GM19023 (cell line): ENCODE data around the gene SUGCT.

ENCODE experiments used
- ATAC-seq: cut with Tn5 transposase; IDR thresholded peaks from one replicate; pipeline ENCODE4 v1.9.1; 2021; ENCODE audit warnings: mild to moderate bottlenecking, moderate library complexity; ENCODE audit not compliant: unreplicated experiment

Gene SUGCT

DNA sequence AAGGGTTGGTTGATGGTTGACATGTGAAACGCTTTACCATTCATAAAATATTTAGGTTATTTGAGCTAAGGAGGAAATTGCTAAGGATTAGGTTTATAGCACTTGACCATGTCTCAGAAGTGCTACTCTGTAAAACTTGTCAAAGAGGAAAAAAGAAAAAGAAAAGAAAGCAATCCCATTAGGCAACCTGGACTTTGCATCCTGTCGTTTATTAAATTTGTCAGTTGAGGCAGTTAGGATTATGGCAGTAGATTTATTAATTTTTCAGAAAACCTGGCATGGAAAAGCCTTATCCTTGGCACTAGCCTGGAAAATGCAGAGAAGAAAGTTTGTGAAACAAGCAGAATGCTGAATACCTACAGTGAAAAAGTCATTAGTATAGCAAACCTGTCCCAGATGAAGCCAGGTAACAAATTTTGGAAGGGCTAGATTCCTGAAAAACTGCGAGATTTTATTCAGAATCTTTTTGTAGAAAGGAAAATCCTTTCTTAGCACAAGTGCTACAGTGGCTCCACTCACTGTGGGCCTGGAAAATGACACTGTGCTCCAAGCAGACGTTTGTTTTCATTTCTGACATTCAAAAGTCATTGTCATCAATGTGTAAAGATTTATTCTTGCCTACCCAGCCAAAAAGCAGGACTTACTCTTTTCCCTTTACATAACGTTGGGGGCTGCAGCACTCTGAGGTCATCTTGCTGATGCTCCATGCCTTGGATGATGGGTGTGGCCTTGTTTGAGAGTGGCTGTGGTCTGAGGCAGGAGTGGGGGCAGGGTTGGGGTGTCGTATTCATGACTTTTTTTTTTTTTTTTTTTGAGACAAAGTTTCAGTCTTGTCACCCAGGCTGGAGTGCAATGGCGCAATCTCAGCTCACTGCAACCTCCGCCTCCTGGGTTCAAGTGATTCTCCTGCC, 664.9 kb downstream of the SUGCT start:
- ATAC-seq: no peak

- no peak for ATAC-seq
Measured at GRCh38 chr7:40800771-40801170, 666.0 kb downstream of the SUGCT start.

GRCh38 chr7:40802497-40802896, 667.7 kb downstream of the SUGCT start:
- ATAC-seq: no peak

DNA sequence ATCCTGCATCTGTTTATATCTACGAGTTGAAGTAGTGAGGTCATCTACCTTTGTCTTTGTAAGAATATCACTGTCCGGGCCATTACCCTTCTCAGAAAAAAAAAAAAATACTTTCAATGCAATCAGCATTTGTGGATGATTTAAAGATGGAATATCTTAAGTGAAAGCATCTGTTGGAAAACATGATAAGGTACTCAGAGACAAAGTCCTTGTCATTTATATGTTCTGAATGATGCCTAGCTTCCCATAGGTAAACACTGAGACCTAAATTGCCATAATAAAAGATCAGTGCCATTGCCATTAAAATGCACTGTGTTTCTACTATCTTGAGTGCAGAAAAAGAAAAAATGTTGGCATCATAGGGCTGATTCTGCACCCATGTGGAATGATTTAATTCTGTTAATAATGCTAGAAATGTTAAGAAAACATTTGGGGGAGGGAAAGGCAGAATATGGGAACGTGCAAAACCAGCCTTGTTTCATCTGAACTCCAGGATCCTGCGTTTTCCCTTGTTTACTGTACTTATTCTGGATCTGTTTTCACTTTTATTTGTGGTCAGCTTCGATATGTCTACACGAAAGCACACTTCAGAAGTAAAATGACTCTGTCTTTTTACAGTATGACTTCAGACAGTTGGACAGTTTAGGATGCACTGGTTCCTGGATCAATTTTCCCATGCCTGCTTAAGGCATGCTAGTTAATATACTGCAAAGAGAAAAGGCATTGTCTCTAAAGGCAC, 669.8 kb downstream of the SUGCT start:
- ATAC-seq: no peak

DNA sequence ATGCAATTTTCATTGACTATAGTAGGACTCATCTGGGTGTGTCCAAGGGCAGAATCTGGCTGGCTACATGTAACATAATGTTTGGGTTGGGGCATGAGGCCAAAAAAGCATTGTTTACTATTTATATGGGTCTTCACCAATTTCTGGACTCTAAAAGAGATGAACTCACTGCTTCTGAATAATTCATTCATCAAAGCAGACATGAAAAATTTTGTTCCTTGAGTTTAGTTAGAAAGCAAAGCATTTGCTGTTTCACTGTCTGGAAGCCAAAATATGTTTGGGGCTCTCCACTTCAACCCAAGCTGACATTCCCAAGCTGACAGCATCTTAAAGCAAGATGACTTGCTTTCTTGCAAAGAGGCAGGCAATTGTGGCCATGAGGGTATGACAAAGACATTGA, 670.6 kb downstream of the SUGCT start:
- no peak for ATAC-seq

DNA sequence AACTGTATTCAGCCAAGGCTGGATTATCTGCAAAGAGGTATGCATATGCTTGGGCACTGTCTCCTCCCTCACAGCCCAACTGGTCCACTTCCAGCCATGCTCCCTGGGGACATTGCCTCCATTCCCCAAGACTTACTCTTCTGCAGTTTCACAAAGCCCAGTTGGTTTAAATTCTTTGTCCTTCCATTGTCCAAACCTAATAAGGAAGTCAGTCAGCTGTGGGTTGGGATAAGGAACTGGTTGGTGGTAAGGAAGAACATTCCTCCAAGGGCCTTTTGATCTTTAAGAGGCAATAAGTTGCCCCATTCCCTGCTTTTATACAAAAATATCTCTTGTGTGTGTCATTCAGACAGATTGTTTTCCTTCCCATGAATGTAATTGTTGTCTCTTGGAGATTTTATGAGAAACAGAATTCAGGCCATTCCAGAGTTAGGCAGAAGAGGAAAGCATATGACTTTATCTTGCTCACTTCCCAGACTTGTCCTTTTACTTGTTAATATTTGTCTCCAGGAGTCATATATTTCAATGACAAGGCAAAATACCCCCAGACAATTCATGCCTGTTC, 673.7 kb downstream of the SUGCT start:
- no peak for ATAC-seq

- no peak for ATAC-seq
Measured at GRCh38 chr7:40810274-40810673, 675.5 kb downstream of the SUGCT start.

- no peak for ATAC-seq
Measured at GRCh38 chr7:40811666-40812065, 676.9 kb downstream of the SUGCT start.

DNA sequence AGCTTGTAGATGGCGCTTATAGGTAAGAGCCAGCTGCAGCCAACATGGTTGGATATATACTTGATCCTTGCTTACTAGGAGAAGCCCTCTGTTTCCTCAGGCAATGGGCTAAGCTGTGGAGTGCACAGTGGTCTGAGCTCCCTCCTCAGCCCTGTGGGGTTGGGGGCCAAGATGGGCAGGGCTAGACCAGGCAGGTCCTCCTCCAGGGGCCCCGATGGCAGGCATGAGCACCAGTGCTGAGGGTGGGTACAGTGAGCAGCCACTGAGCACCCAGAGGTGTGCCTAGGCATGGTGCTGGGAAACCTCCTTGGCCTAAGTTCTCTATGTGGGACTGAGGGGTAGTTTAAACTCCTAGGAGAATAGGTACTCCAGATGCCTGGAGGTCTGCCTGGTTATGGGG, 680.2 kb downstream of the SUGCT start:
- no peak for ATAC-seq

GRCh38 chr7:40815512-40815911, 680.7 kb downstream of the SUGCT start:
- ATAC-seq: no peak

GRCh38 chr7:40822861-40823260, 688.1 kb downstream of the SUGCT start:
- no peak for ATAC-seq

DNA sequence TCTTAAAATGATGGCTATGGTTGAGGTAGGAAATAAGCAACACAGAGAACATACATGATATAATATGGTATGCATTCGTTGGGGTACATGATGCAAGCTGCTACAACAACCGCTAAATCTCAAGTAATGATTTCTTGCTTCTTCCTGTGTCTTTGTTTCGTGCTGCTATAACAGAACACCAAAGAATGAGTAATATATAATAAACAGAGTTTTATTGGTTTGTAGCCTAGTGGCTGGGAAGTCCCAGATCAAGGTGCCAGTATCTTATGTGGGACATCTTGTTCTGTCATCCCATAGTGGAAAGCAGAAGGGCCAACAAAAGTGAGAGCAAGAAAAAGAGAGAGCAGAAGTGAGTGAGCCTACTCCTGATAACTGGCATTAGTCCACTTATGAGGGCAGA, 689.7 kb downstream of the SUGCT start:
- ATAC-seq: no peak

GRCh38 chr7:40826411-40827221, 691.8 kb downstream of the SUGCT start:
- ATAC-seq: no peak

GRCh38 chr7:40827222-40828085, 692.6 kb downstream of the SUGCT start:
- ATAC-seq: no peak

DNA sequence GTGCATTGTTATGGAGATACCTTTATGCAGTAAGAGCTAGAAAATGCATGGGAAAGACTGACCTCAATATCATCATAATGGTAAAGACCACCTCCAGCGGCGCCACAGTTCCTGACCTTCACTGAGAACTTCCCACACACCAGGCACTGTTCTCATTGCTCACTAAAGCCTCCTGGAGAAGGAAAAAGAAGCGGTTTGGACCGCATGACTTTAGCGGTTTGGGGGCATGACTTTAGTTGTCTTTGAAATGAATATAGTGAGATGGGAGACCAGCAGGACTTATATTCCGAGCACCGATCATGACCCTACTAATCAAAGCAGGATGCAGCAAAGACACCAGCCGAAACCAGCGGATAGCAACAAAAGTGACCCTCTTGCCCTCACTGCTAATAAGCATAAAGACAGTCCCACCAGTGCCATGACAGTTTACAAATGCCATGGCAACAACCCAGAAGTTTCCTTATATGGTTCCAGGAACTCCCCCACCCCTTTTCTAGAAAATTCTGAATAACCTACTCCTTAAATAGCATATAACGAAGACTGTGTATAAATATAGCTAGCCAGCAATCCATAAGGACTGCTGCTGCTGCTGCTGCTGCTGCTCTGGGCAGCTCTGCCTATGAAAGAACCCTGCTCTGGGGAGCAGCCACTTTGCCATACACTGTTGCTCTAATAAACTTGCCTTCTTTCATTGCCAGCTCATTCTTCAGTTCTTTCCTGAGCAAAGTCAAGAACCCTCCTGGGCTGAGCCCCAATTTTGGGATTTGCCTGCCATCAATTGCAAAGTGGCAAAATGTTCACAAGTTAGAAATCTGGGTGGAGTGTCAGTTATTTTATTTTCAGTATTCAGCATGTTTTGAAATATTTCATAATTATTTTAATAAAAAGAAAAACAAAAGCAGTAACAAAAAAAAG, 694.1 kb downstream of the SUGCT start:
- ATAC-seq: no peak

DNA sequence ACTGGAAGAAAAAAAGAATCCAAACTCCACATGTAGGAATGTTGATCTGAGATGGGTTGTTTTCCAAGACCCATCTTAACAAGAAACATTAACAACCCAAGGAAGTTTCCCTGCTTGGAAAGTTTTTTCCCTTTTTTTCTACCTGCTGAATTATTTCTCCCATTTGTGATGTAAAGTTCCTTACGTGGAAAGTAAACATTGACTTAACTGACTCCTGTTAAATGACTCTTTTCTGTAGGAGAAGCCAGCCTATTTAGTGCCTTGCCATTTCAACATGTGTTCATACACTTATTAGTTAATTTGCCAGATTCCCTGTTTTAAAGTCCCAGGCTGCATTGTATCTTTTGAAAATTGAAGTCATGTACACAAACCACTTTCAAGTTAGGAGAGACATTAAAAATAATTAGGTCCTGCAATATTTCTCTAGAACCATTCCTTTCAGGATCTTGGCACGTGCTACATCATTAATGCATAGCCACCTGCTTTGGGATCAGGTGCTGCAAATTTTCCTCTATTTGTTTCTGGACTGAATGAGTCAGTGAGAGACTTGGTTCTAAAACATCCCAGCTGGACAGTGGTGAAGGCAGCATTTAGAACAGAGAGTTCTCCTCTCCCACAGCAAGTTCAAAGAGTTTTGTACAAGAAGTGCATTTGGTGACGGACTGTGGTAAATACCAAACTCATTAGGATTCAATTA, 698.5 kb downstream of the SUGCT start:
- no peak for ATAC-seq

DNA sequence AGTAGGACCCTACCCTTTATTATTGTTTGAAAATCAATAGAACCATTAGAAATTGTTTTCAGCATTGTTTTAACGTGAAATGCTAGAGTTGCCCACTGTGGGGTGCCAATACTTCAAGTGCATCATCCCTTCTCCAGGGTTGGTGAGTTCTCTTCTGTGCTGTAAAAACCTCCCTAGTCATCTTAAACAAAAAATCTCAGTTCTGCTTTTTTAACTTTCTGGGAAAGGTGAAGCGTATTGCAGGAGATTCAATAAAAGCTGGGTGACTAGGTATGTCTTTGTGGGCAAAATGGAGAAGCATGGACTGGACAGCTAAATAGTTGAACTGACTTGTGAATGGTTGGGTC, 699.1 kb downstream of the SUGCT start:
- ATAC-seq: no peak

GRCh38 chr7:40836218-40836617, 701.4 kb downstream of the SUGCT start:
- ATAC-seq: no peak

- no peak for ATAC-seq
Measured at GRCh38 chr7:40839881-40840280, 705.1 kb downstream of the SUGCT start.
